ENCODE measurements around the gene PYGB.

- TF ChIP-seq POLR2AphosphoS5 (IDR thresholded peaks at IDR 0.05; ENCODE audit: low read depth, low read length) (no peak), SIN3A (IDR thresholded peaks at IDR 0.05; ENCODE audit: borderline replicate concordance, insufficient read depth, low read length) (no peak)
These were observed 96.7 kb downstream of the PYGB start for GRCh38 chr20:25344634-25345033.

All from PFSK-1 (cell line).